22Rv1 (cell line): ENCODE data around the gene GABBR2.
"Not testable (repeated sequence)": the region's sequence is repeated elsewhere in the genome, so short reads cannot be mapped to it uniquely, and the experiment has no call there.

Experiments used
- H3K27ac ChIP-seq: fragments of 450-650 bp; 2 replicates; pipeline ENCODE4 v1.5.1; 2017
- ZFX ChIP-seq: fragments of 450-650 bp; IDR thresholded peaks from 2 replicates; pipeline ENCODE4 v1.6.1; 2017; ENCODE audit warnings: antibody characterized with exemption, borderline replicate concordance
- TF ChIP-seq, protein P1 (sequence below): fragments of 450-650 bp; IDR thresholded peaks from 2 replicates; pipeline ENCODE4 v1.5.1; 2017; ENCODE audit warnings: mild to moderate bottlenecking

Gene GABBR2

DNA sequence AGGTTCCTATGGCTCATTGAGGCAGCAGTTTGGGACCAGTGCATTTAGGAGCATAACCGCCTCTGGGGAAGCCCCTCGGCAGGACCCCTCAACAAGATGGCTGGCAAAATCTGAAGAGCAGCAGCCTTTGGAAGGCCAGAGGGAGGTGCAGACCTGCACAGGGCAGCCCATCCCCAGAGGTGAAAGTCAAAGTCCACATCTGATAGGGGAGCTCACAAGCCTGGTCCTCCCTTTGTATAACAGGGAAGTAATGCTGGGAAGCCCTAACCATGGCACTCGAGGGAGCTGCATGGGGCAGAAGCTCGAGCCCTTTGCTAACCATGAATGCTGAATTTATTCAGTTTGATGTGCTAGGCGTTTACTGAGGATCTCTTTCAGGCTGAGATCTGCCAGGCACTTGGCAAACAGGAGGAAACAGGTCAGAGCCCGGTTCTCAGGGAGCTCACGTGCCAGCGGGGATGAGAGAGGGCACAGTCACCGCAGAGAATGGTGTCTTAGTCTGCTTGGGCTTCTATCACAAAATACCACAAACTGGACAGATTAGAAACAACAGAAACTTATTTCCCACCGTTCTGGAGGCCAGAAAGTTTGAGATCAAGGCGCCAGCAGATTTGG, 114.1 kb downstream of the GABBR2 start:
- TF ChIP-seq ZFX = no peak
- TF ChIP-seq, protein P1, sequence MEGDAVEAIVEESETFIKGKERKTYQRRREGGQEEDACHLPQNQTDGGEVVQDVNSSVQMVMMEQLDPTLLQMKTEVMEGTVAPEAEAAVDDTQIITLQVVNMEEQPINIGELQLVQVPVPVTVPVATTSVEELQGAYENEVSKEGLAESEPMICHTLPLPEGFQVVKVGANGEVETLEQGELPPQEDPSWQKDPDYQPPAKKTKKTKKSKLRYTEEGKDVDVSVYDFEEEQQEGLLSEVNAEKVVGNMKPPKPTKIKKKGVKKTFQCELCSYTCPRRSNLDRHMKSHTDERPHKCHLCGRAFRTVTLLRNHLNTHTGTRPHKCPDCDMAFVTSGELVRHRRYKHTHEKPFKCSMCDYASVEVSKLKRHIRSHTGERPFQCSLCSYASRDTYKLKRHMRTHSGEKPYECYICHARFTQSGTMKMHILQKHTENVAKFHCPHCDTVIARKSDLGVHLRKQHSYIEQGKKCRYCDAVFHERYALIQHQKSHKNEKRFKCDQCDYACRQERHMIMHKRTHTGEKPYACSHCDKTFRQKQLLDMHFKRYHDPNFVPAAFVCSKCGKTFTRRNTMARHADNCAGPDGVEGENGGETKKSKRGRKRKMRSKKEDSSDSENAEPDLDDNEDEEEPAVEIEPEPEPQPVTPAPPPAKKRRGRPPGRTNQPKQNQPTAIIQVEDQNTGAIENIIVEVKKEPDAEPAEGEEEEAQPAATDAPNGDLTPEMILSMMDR = no peak
- H3K27ac ChIP-seq = no peak overlapping the region

DNA sequence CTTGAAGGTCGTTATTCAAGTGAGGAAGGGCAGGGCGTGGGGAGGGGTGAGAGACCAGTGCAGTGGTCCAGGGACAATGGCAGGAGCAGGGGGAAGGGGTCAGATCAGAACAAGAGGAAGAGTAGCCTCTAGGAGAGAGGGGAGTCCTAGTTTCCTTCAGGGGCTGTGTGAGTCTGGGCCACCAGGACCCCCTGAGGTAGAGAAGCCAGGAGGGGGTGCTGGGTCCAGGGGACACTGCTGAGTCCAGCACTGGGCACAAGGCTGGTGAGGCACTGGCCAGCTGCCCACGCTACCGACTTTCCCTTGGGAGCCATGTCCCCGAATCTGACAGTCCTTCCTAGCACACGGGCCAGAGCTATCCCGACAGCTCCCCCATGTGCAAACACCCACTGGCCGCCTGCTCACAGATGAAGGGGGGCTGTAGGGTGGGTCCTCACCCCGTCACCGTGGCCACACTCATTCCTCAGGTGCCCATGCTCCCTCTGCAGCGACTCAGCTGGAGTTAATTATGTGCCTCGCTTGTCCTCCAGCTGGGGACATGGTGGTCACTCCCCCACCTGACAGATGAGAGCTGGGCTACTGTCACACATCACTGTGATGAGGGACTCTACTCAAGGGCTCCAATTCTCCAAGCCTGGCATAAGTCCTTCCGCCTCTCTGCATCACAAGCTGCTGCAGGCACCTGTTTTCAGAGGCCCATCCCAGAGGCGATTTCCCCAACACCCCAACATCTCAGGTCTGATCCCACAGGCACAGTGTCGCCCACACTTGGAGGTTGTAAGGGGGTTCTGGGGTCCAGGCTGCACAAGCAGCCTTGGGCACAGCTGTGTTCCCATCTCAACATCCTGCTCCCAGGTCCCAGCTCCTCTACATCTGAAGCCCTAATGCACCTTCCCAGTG, 115.1 kb downstream of the GABBR2 start:
- TF ChIP-seq ZFX = no peak
- TF ChIP-seq, protein P1 = no peak
- no peak overlapping the region for H3K27ac ChIP-seq

DNA sequence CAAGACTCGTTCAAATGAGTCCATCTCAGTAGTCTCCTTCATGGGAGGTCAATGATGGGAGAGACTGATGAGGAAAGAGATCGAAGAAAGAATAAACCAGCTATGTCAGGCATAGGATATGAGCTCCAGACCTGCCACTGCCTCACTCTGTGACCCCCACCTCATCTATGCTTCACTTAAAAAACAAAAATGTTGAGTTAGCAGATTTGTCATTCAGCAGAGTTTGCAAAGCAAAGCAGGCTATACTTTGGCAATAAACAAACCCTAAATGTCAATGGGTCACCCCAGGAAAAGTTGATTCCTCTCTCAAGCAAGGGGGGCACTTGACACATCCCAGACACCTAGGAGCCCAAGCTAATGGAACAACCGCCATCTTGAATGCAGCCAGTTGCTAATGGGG, 117.0 kb downstream of the GABBR2 start:
- H3K27ac ChIP-seq = no peak overlapping the region
- no peak for TF ChIP-seq ZFX
- TF ChIP-seq, protein P1 = no peak

DNA sequence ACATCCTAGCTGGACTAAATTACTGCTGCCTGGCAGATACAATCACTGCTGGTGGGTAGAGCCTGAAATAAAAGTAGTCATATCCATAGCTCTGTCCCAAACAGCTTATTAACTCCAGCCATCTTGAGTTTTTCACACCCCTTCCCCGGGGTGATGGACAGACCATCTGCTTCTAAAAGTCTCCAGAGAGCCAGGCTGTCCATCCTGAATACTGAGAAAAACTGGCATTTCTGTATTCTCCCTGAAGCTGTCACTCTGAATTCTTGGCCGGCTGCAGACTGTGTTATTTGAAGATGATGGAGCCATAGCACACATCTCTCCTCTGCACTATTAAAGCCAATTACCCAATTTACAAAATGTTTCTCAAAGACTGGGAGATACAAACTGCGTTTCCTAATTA, 118.6 kb downstream of the GABBR2 start:
- no peak overlapping the region for H3K27ac ChIP-seq
- TF ChIP-seq ZFX = no peak
- TF ChIP-seq, protein P1 = no peak

DNA sequence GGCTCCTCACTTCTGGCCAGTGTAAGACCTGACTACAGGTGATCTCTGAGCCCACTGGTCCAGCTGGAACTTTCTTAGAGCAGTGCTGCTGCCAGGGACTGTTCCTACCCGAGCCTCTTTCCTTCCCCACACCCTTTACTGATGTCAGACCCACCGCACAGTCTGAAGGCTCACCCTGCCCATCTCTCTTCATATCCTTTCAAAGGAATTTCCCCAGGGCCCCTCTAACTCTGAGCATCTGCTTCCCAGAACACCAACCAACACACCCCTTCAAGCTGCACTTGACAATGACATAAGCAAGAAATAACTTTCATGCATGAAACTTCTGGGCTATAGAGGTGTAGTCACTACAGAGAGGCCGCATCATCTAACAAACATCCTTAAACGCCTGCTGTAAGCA, 119.6 kb downstream of the GABBR2 start:
- no peak overlapping the region for H3K27ac ChIP-seq
- no peak for TF ChIP-seq ZFX
- TF ChIP-seq, protein P1 = no peak

DNA sequence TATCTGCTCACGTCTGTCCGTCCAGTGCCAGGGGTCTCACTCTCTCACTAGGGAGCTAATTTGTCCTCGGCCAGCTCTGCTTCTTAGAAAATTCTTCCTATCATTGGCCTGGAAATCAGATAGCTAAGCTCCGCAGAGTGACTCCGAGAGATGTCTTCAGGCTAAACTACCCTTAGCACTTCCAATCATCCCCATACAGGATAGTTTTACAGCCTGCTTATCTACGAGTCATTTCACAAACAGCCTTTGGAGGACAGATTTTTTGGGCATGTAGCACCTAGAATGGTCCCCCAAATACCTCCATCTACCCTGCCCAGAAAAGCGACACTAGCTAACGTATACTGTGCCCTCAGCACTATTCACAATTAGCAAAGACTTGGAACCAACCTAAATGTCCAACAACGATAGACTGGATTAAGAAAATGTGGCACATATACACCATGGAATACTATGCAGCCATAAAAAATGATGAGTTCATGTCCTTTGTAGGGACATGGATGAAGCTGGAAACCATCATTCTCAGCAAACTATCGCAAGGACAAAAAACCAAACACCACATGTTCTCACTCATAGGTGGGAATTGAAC, 123.8 kb downstream of the GABBR2 start:
- H3K27ac ChIP-seq = not testable (repeated sequence)

DNA sequence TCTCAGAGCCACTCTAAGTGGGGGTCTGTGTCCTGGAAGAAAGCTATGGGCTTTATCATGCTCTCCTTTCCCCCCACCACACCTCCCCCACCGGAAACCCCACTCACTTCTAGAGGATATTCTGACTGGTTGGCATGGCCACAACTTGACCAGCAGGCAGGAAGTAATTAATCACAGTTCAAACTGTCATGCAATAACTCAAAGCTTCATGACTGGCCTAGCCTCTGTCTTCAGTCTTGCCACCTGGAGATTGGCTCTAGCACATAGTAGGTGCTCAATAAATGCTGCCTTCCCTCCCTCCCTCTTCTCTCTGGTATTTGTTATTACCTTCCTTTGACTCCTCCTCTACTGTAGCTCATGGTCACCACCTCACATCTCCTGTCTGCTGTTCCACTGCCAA, 124.7 kb downstream of the GABBR2 start:
- H3K27ac ChIP-seq = no peak overlapping the region
- no peak for TF ChIP-seq ZFX
- TF ChIP-seq, protein P1 = no peak
